IMR-90 (cell line): Measurements from ENCODE around the gene INSL3. TPM values are rescaled to one million over a fixed set of nuclear protein-coding genes. Genes with fewer than 3 reads are reported as not detected.

Source experiments
- ATAC-seq: fragments of 200-7000 bp; cut with Tn5 transposase; 2 replicates; pipeline ENCODE4 v1.9.1; 2020; ENCODE audit warnings: low read depth, mild to moderate bottlenecking, moderate library complexity
- BruUV-seq: library from RNA; stranded (reverse); fragments of 400-500 nt; replicated peaks from 2 replicates; lab custom pipeline; 2021; lab: Mats Ljungman, UMichigan
- CTCF ChIA-PET: fragments of 300-600 bp; formaldehyde crosslinking; extraction: SDS; loops from one replicate; lab custom pipeline; 2021; ENCODE audit warnings: antibody characterized with exemption; lab: Yijun Ruan, JAX
- POLR2A ChIA-PET: fragments of 300-600 bp; sonication (Branson Sonifier 250); formaldehyde crosslinking; loops from one replicate; lab custom pipeline; 2022; ENCODE audit warnings: antibody characterized with exemption; ENCODE audit not compliant: unreplicated experiment; lab: Charles Lee
- DNase-seq: peaks from one replicate; pipeline ENCODE4 v3.0.0; 2013
- H2AFZ ChIP-seq: replicated peaks from 2 replicates; pipeline ENCODE3; 2013; ENCODE audit warnings: low read length, mild to moderate bottlenecking; ENCODE audit not compliant: poor library complexity
- H2AK5ac ChIP-seq: 2 replicates; pipeline ENCODE4 v1.6.1; 2013; ENCODE audit warnings: low read depth, low read length, inconsistent platforms
- H2AK9ac ChIP-seq: replicated peaks from 2 replicates; pipeline ENCODE3; 2013; ENCODE audit warnings: mild to moderate bottlenecking, low read depth, low read length, moderate library complexity; ENCODE audit not compliant: poor library complexity
- H2BK120ac ChIP-seq: 2 replicates; pipeline ENCODE4 v1.6.1; 2013; ENCODE audit warnings: low read depth, low read length, inconsistent platforms
- H2BK15ac ChIP-seq: 3 replicates; pipeline ENCODE4 v1.6.1; 2013; ENCODE audit warnings: low read depth, low read length, inconsistent platforms
- H2BK20ac ChIP-seq: 2 replicates; pipeline ENCODE4 v1.6.1; 2013; ENCODE audit warnings: low read depth, mild to moderate bottlenecking, inconsistent platforms, low read length, moderate library complexity
- H2BK5ac ChIP-seq: 2 replicates; pipeline ENCODE4 v1.6.1; 2013; ENCODE audit warnings: mild to moderate bottlenecking, low read depth, low read length, inconsistent platforms; ENCODE audit not compliant: poor library complexity, severe bottlenecking
- H3K14ac ChIP-seq: replicated peaks from 2 replicates; pipeline ENCODE4 v1.6.1; 2013; ENCODE audit warnings: low read depth, low read length, inconsistent platforms
- H3K18ac ChIP-seq: 2 replicates; pipeline ENCODE4 v1.6.1; 2013; ENCODE audit warnings: low read depth, low read length, control low read depth
- H3K23ac ChIP-seq: 2 replicates; pipeline ENCODE4 v1.6.1; 2013; ENCODE audit warnings: low read depth, low read length, inconsistent platforms
- H3K27ac ChIP-seq: 2 replicates; pipeline ENCODE4 v1.5.1; 2013; ENCODE audit warnings: mild to moderate bottlenecking, control low read depth, low read length; ENCODE audit not compliant: insufficient read depth
- H3K27me3 ChIP-seq: 2 replicates; pipeline ENCODE4 v1.6.1; 2013; ENCODE audit warnings: low read length; ENCODE audit not compliant: control insufficient read depth, insufficient read depth
- H3K36me3 ChIP-seq: 2 replicates; pipeline ENCODE4 v1.6.1; 2013; ENCODE audit warnings: low read length, mixed read lengths; ENCODE audit not compliant: control insufficient read depth, insufficient read depth
- H3K4ac ChIP-seq: 2 replicates; pipeline ENCODE4 v1.6.1; 2013; ENCODE audit warnings: low read depth, low read length, inconsistent platforms
- H3K4me1 ChIP-seq: 2 replicates; pipeline ENCODE4 v1.6.1; 2013; ENCODE audit warnings: low read length, mixed read lengths; ENCODE audit not compliant: control insufficient read depth, insufficient read depth
- H3K4me2 ChIP-seq: 2 replicates; pipeline ENCODE4 v1.6.1; 2013; ENCODE audit warnings: low read depth, mild to moderate bottlenecking, control low read depth, low read length, moderate library complexity
- H3K4me3 ChIP-seq: 2 replicates; pipeline ENCODE4 v1.5.1; 2013; ENCODE audit warnings: low read depth, mild to moderate bottlenecking, control low read depth, low read length, moderate library complexity; ENCODE audit not compliant: insufficient read depth
- H3K56ac ChIP-seq: 2 replicates; pipeline ENCODE4 v1.6.1; 2013; ENCODE audit warnings: low read length, inconsistent platforms; ENCODE audit not compliant: insufficient read depth; ENCODE audit errors: extremely low read depth
- H3K79me1 ChIP-seq, 2 experiments: 2 replicates each; pipeline ENCODE4 v1.6.1; 2013; ENCODE audit warnings: low read length in 2 of 2, inconsistent platforms in 1 of 2, low read depth in 1 of 2
- H3K9ac ChIP-seq: 2 replicates; pipeline ENCODE4 v1.6.1; 2013; ENCODE audit warnings: low read depth, low read length, control low read depth
- H3K9me1 ChIP-seq: 2 replicates; pipeline ENCODE4 v1.6.1; 2013; ENCODE audit warnings: low read length, inconsistent platforms; ENCODE audit not compliant: insufficient read depth
- H3K9me3 ChIP-seq: 2 replicates; pipeline ENCODE4 v1.6.1; 2013; ENCODE audit warnings: low read length; ENCODE audit not compliant: control insufficient read depth, insufficient read depth
- H4K20me1 ChIP-seq: 2 replicates; pipeline ENCODE4 v1.6.1; 2013; ENCODE audit warnings: low read length, inconsistent platforms; ENCODE audit not compliant: insufficient read depth
- H4K5ac ChIP-seq: 2 replicates; pipeline ENCODE4 v1.6.1; 2013; ENCODE audit warnings: mild to moderate bottlenecking, low read depth, low read length, control low read depth
- H4K8ac ChIP-seq, 2 experiments: 2 replicates each; pipeline ENCODE4 v1.6.1; 2013; ENCODE audit warnings: low read depth in 2 of 2, low read length in 2 of 2, control low read depth in 1 of 2, inconsistent platforms in 1 of 2
- H4K91ac ChIP-seq: 2 replicates; pipeline ENCODE4 v1.6.1; 2013; ENCODE audit warnings: low read depth, low read length, inconsistent platforms; ENCODE audit not compliant: insufficient read depth
- BHLHE40 ChIP-seq: fragments of 150-350 bp; IDR thresholded peaks from 2 replicates; pipeline ENCODE4 v1.6.1; 2016; ENCODE audit warnings: mild to moderate bottlenecking, low read depth, low read length
- CEBPB ChIP-seq: IDR thresholded peaks from 2 replicates; pipeline ENCODE4 v1.6.1; 2012; ENCODE audit warnings: low read depth, low read length, improper control_type of control experiment
- CHD1 ChIP-seq: IDR thresholded peaks from 2 replicates; pipeline ENCODE4 v1.6.1; 2012; ENCODE audit warnings: low read depth, low read length, improper control_type of control experiment
- CTCF ChIP-seq: conservative IDR thresholded peaks from 2 replicates; pipeline ENCODE4 v1.5.1; 2012; ENCODE audit warnings: mild to moderate bottlenecking, low read depth, low read length, improper control_type of control experiment
- ELK1 ChIP-seq: fragments of 150-350 bp; IDR thresholded peaks from 2 replicates; pipeline ENCODE4 v1.6.1; 2016; ENCODE audit warnings: low read depth, mild to moderate bottlenecking, low read length, moderate library complexity, borderline replicate concordance
- FOS ChIP-seq: fragments of 150-350 bp; IDR thresholded peaks from 2 replicates; pipeline ENCODE4 v1.6.1; 2016; ENCODE audit warnings: low read depth, low read length
- MAFK ChIP-seq: IDR thresholded peaks from 2 replicates; pipeline ENCODE4 v1.6.1; 2012; ENCODE audit warnings: low read depth, low read length, improper control_type of control experiment
- MAZ ChIP-seq: IDR thresholded peaks from 2 replicates; pipeline ENCODE4 v1.6.1; 2012; ENCODE audit warnings: low read depth, mild to moderate bottlenecking, low read length, improper control_type of control experiment, moderate library complexity, borderline replicate concordance
- MXI1 ChIP-seq: IDR thresholded peaks from 2 replicates; pipeline ENCODE4 v1.6.1; 2012; ENCODE audit warnings: low read depth, mild to moderate bottlenecking, low read length, moderate library complexity, borderline replicate concordance
- NFE2L2 ChIP-seq: fragments of 150-350 bp; IDR thresholded peaks from 2 replicates; pipeline ENCODE4 v1.6.1; 2016; ENCODE audit warnings: low read depth, mild to moderate bottlenecking, low read length
- POLR2A ChIP-seq: IDR thresholded peaks from 2 replicates; pipeline ENCODE4 v1.6.1; 2012; ENCODE audit warnings: mild to moderate bottlenecking, low read depth, low read length
- RAD21 ChIP-seq: IDR thresholded peaks from 2 replicates; pipeline ENCODE4 v1.6.1; 2012; ENCODE audit warnings: low read length, improper control_type of control experiment
- RCOR1 ChIP-seq: IDR thresholded peaks from 2 replicates; pipeline ENCODE4 v1.6.1; 2012; ENCODE audit warnings: mild to moderate bottlenecking, low read length, improper control_type of control experiment; ENCODE audit not compliant: insufficient replicate concordance
- RFX5 ChIP-seq: IDR thresholded peaks from 2 replicates; pipeline ENCODE4 v1.8.0; 2012; ENCODE audit warnings: low read depth, mild to moderate bottlenecking, low read length, moderate library complexity
- USF2 ChIP-seq: fragments of 150-350 bp; IDR thresholded peaks from 2 replicates; pipeline ENCODE4 v1.6.1; 2017; ENCODE audit warnings: mild to moderate bottlenecking, antibody characterized with exemption, low read length, low read depth
- WGBS, 2 experiments: methylation state at CpG; one replicate each; pipeline versions ENCODE4 v1.1.5 to v1.1.7; 2013; ENCODE audit warnings: missing lambda C conversion rate in 2 of 2; ENCODE audit not compliant: insufficient read length in 1 of 2; ENCODE audit errors: extremely low coverage in 2 of 2; 5-methylcytosine and 5-hydroxymethylcytosine counted together
- dilution Hi-C: fragments of 300-500 bp; cut with HindIII; formaldehyde crosslinking; loops from one replicate; pipeline ENCODE4 v1.14.3; 2018; ENCODE audit warnings: low sequenced_read_pairs; ENCODE audit not compliant: unreplicated experiment
- in situ Hi-C: fragments of 300-500 bp; cut with MboI; formaldehyde crosslinking; loops from 3 replicates; pipeline ENCODE4 v1.14.3; 2019; ENCODE audit warnings: low sequenced_read_pairs, inconsistent platforms, mixed read lengths
- intact Hi-C: fragments of 100-400 bp; cut with micrococcal nuclease; formaldehyde crosslinking; loops from 2 replicates; pipeline ENCODE4 v1.10.0; 2022
- polyA plus RNA-seq, 3 experiments: library from polyadenylated mRNA; depleted of rRNA; stranded (reverse); fragments of >200 nt; gene quantifications; 2 replicates each; pipeline ENCODE4 v1.2.3, GENCODE V29; 2012; ENCODE audit warnings: low replicate concordance in 1 of 3
- total RNA-seq: library from RNA; depleted of rRNA; stranded (reverse); fragments of >200 nt; gene quantifications from 2 replicates; pipeline ENCODE4 v1.2.3, GENCODE V29; 2012

Gene INSL3
- total and polyA plus RNA-seq, 2 of the 4 experiments (the other 2 are of a cell fraction): not detected

GRCh38 chr19:17767559-17767958 is 53.8 kb downstream of the INSL3 start:
- no peak overlapping the region for H3K14ac ChIP-seq
- H3K23ac ChIP-seq: no peak overlapping the region
- no peak overlapping the region for H3K56ac ChIP-seq
- 0% methylated on average over 1 of the region's 1 CpG; no CpG with 5 or more reads in 1 of the 2 experiments for WGBS, 2 experiments
- H2BK120ac ChIP-seq: no peak overlapping the region
- no peaks in the 10 kb centered on the region for H3K9me1 ChIP-seq
- TF ChIP-seq BHLHE40 (no peak), RFX5 (no peak), RAD21 (no peak), POLR2A (no peak), USF2 (no peak), NFE2L2 (no peak), FOS (no peak), MAZ (no peak), MAFK (no peak), CTCF (no peak), RCOR1 (no peak), ELK1 (no peak), CEBPB (no peak), MXI1 (no peak), CHD1 (no peak)
- H3K27me3 ChIP-seq: peaks cover 3% of the 10 kb centered on the region; the same call in 1 of the 2 replicates
- H3K9ac ChIP-seq: no peak overlapping the region
- no peaks in the 10 kb centered on the region for H3K36me3 ChIP-seq
- CTCF ChIA-PET: interaction anchor here (1.1 to 1.7 kb wide), 4 partner anchors 29 to 65 kb away, joined by 3 to 7 read pairs (median 6); no protein-coding TSS in a partner anchor
- no peak overlapping the region for H2BK5ac ChIP-seq
- H4K20me1 ChIP-seq: no peaks in the 10 kb centered on the region
- no peak overlapping the region for H2AK9ac ChIP-seq
- H2BK15ac ChIP-seq: no peak overlapping the region
- H2BK20ac ChIP-seq: no peak overlapping the region
- no peaks in the 10 kb centered on the region for H3K79me1 ChIP-seq
- H3K4me3 ChIP-seq: no peak overlapping the region
- H3K4me2 ChIP-seq: no peak overlapping the region
- no peak overlapping the region for H4K5ac ChIP-seq
- DNase-seq (no peak), ATAC-seq (no peak)
- POLR2A ChIA-PET: no interaction called here
- intact Hi-C loops: loop anchor here (10.0 kb wide), 2 partner anchors 273 to 313 kb away; no protein-coding TSS in a partner anchor
- no peak overlapping the region for H3K4ac ChIP-seq
- dilution Hi-C loops: no loop called here
- no peak overlapping the region for H3K18ac ChIP-seq
- no peak overlapping the region for H3K27ac ChIP-seq
- no peaks in the 10 kb centered on the region for H3K9me3 ChIP-seq
- BruUV-seq: no TSS peak
- in situ Hi-C loops: no loop called here
- no peak overlapping the region for H4K91ac ChIP-seq
- H2AK5ac ChIP-seq: no peak overlapping the region
- no peak overlapping the region for H2AFZ ChIP-seq
- no peaks in the 10 kb centered on the region for H3K4me1 ChIP-seq
- H4K8ac ChIP-seq: no peak overlapping the region
